ENCODE measurements around the gene PRIMA1. TPM values are rescaled to one million over a fixed set of nuclear protein-coding genes. Genes with fewer than 3 reads are reported as not detected.

PRIMA1 gene
- total RNA-seq, 1 donor from 2014 or later = 0.08 TPM

GRCh38 chr14:93749076-93749420 lies 39.2 kb downstream of the PRIMA1 start:
- H3K27me3 Mint-ChIP-seq (ENCODE audit: unreplicated experiment) = peaks cover 13% of the 10 kb centered on the region
- H3K4me1 Mint-ChIP-seq (ENCODE audit: unreplicated experiment) = peaks cover 14% of the 10 kb centered on the region
- H3K27ac Mint-ChIP-seq (ENCODE audit: unreplicated experiment) = no peak overlapping the region
- no peaks in the 10 kb centered on the region for H3K36me3 Mint-ChIP-seq (ENCODE audit: low read depth, unreplicated experiment)
- no peaks in the 10 kb centered on the region for H3K9me3 Mint-ChIP-seq (ENCODE audit: unreplicated experiment)
- TF ChIP-seq, protein P1, sequence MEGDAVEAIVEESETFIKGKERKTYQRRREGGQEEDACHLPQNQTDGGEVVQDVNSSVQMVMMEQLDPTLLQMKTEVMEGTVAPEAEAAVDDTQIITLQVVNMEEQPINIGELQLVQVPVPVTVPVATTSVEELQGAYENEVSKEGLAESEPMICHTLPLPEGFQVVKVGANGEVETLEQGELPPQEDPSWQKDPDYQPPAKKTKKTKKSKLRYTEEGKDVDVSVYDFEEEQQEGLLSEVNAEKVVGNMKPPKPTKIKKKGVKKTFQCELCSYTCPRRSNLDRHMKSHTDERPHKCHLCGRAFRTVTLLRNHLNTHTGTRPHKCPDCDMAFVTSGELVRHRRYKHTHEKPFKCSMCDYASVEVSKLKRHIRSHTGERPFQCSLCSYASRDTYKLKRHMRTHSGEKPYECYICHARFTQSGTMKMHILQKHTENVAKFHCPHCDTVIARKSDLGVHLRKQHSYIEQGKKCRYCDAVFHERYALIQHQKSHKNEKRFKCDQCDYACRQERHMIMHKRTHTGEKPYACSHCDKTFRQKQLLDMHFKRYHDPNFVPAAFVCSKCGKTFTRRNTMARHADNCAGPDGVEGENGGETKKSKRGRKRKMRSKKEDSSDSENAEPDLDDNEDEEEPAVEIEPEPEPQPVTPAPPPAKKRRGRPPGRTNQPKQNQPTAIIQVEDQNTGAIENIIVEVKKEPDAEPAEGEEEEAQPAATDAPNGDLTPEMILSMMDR (IDR thresholded peaks at IDR 0.05; ENCODE audit: unreplicated experiment) = no peak
- no peak overlapping the region for H3K4me3 Mint-ChIP-seq (ENCODE audit: unreplicated experiment)
- no peak for DNase-seq (ENCODE audit: low spot score)

DNA sequence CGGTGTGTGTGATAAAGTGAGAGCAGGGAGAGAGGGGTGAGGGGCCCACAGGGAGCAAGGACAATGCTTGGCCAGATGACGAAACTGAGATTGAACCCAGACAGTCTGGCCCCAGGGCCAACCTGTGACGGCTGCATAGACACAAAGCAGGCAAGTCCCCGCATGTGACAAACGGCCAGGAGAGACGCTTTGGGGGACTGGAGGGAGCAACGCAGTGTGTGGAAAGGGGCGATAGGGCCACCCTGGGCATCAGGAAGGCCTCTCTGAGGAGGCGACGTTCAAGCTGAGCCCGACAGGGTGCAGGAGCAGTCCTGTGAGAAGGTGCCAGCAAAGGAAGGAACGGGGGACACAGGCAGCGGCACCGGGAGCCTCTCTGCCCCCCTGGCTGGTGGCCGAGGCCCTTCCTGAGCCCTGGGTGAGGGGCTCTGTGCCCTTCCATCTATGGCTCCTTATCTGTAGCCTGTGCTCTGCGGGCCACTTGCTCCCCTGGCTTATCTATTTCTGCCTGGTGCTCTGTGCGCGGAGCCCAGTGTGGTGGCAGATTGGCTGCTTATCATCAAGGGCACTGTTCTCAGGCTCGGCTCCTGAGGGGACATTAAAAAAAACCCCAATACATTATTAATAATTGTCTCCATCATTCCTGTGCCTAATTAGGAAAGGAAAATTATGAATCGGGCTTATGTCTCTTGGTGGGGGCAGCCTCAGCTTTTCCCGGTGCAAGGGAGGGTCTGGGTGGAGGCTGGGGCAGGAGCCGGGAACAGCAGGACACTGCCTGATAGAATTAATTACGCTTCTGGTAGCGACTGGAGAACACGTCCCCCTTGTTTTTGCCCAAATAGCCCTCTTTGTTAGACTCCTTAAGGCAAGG lies 39.8 kb downstream of the PRIMA1 start:
- TF ChIP-seq, protein P1 (IDR thresholded peaks at IDR 0.05; ENCODE audit: unreplicated experiment) = no peak
- Mint-ChIP-seq H3K4me1 (ENCODE audit: unreplicated experiment) (peaks cover 14% of the 10 kb centered on the region), H3K36me3 (ENCODE audit: low read depth, unreplicated experiment) (no peaks in the 10 kb centered on the region), H3K27ac (ENCODE audit: unreplicated experiment) (no peak overlapping the region), H3K9me3 (ENCODE audit: unreplicated experiment) (no peaks in the 10 kb centered on the region), H3K27me3 (ENCODE audit: unreplicated experiment) (peaks cover 13% of the 10 kb centered on the region), H3K4me3 (ENCODE audit: unreplicated experiment) (no peak overlapping the region)
- DNase-seq (ENCODE audit: low spot score) = no peak

- Mint-ChIP-seq H3K9me3 (ENCODE audit: unreplicated experiment) (no peaks in the 10 kb centered on the region), H3K4me1 (ENCODE audit: unreplicated experiment) (peaks cover 14% of the 10 kb centered on the region), H3K27me3 (ENCODE audit: unreplicated experiment) (peaks cover 11% of the 10 kb centered on the region), H3K36me3 (ENCODE audit: low read depth, unreplicated experiment) (no peaks in the 10 kb centered on the region), H3K27ac (ENCODE audit: unreplicated experiment) (no peak overlapping the region), H3K4me3 (ENCODE audit: unreplicated experiment) (no peak overlapping the region)
- TF ChIP-seq, protein P1 (IDR thresholded peaks at IDR 0.05; ENCODE audit: unreplicated experiment) = no peak
- no peak for DNase-seq (ENCODE audit: low spot score)
Measured at GRCh38 chr14:93747560-93747959, 40.7 kb downstream of the PRIMA1 start.

GRCh38 chr14:93747102-93747501 lies 41.2 kb downstream of the PRIMA1 start:
- H3K27ac Mint-ChIP-seq (ENCODE audit: unreplicated experiment) = no peak overlapping the region
- H3K4me1 Mint-ChIP-seq (ENCODE audit: unreplicated experiment) = peaks cover 14% of the 10 kb centered on the region
- no peak overlapping the region for H3K4me3 Mint-ChIP-seq (ENCODE audit: unreplicated experiment)
- no peaks in the 10 kb centered on the region for H3K9me3 Mint-ChIP-seq (ENCODE audit: unreplicated experiment)
- H3K27me3 Mint-ChIP-seq (ENCODE audit: unreplicated experiment) = peaks cover 10% of the 10 kb centered on the region
- TF ChIP-seq, protein P1 (IDR thresholded peaks at IDR 0.05; ENCODE audit: unreplicated experiment) = no peak
- no peak for DNase-seq (ENCODE audit: low spot score)
- no peaks in the 10 kb centered on the region for H3K36me3 Mint-ChIP-seq (ENCODE audit: low read depth, unreplicated experiment)

GRCh38 chr14:93745603-93746273 lies 42.5 kb downstream of the PRIMA1 start:
- TF ChIP-seq, protein P1 (IDR thresholded peaks at IDR 0.05; ENCODE audit: unreplicated experiment) = no peak
- Mint-ChIP-seq H3K27me3 (ENCODE audit: unreplicated experiment) (peaks cover 10% of the 10 kb centered on the region), H3K4me3 (ENCODE audit: unreplicated experiment) (no peak overlapping the region), H3K27ac (ENCODE audit: unreplicated experiment) (no peak overlapping the region), H3K9me3 (ENCODE audit: unreplicated experiment) (no peaks in the 10 kb centered on the region), H3K4me1 (ENCODE audit: unreplicated experiment) (peaks cover 14% of the 10 kb centered on the region), H3K36me3 (ENCODE audit: low read depth, unreplicated experiment) (no peaks in the 10 kb centered on the region)
- DNase-seq (ENCODE audit: low spot score) = no peak
